Neuronal stem cell (in vitro differentiated cells): ENCODE results near the gene GJD2. TPM values are rescaled to one million over a fixed set of nuclear protein-coding genes. Genes with fewer than 3 reads are reported as not detected.

Experiments
- DNase-seq: peaks from one replicate; pipeline ENCODE4 v3.0.0-alpha.2; 2013; ENCODE audit warnings: low spot score
- H2AFZ ChIP-seq: one replicate; pipeline ENCODE4 v1.6.1; 2013; ENCODE audit warnings: mild to moderate bottlenecking, low read length, inconsistent platforms
- H2AK5ac ChIP-seq: 2 replicates; pipeline ENCODE4 v1.6.1; 2013; ENCODE audit warnings: low read depth, mild to moderate bottlenecking, inconsistent platforms, low read length, moderate library complexity, mixed read lengths
- H2BK120ac ChIP-seq: 2 replicates; pipeline ENCODE4 v1.6.1; 2013; ENCODE audit warnings: low read depth, mild to moderate bottlenecking, inconsistent platforms, low read length, moderate library complexity, mixed read lengths
- H2BK12ac ChIP-seq: one replicate; pipeline ENCODE4 v1.6.1; 2013; ENCODE audit warnings: low read length, inconsistent platforms
- H2BK15ac ChIP-seq: 2 replicates; pipeline ENCODE4 v1.6.1; 2013; ENCODE audit warnings: mild to moderate bottlenecking, low read length, inconsistent platforms, mixed read lengths
- H2BK5ac ChIP-seq: one replicate; pipeline ENCODE4 v1.6.1; 2013; ENCODE audit warnings: inconsistent platforms, mild to moderate bottlenecking, low read length, moderate library complexity
- H3K14ac ChIP-seq: one replicate; pipeline ENCODE4 v1.6.1; 2013; ENCODE audit warnings: low read length, inconsistent platforms
- H3K18ac ChIP-seq: 2 replicates; pipeline ENCODE4 v1.6.1; 2013; ENCODE audit warnings: low read length, inconsistent platforms
- H3K23ac ChIP-seq: 2 replicates; pipeline ENCODE4 v1.6.1; 2013; ENCODE audit warnings: low read depth, mild to moderate bottlenecking, mixed read lengths, low read length, inconsistent platforms; ENCODE audit not compliant: poor library complexity
- H3K27ac ChIP-seq: replicated peaks from 3 replicates; pipeline ENCODE4 v1.5.1; 2013; ENCODE audit warnings: low read length, inconsistent platforms
- H3K27me3 ChIP-seq, 3 experiments: 2 replicates each; pipeline ENCODE4 v1.6.1; 2013; ENCODE audit warnings: low read length in 3 of 3, mild to moderate bottlenecking in 2 of 3, inconsistent platforms in 1 of 3, low read depth in 1 of 3, mixed read lengths in 1 of 3, moderate library complexity in 1 of 3; ENCODE audit not compliant: control insufficient read depth in 3 of 3, insufficient read depth in 3 of 3
- H3K36me3 ChIP-seq, 2 donors: replicated peaks in 1 of 2; 2 replicates each; pipeline ENCODE4 v1.6.1; 2013; ENCODE audit warnings: low read length in 2 of 2; ENCODE audit not compliant: control insufficient read depth in 2 of 2, insufficient read depth in 2 of 2
- H3K4ac ChIP-seq: 2 replicates; pipeline ENCODE4 v1.6.1; 2013; ENCODE audit warnings: inconsistent platforms, mild to moderate bottlenecking, low read length, moderate library complexity
- H3K4me1 ChIP-seq, 2 donors: 1 replicate in 1 of 2; 2 replicates in 1 of 2; pipeline ENCODE4 v1.6.1; 2013; ENCODE audit warnings: low read length in 2 of 2, low read depth in 1 of 2; ENCODE audit not compliant: control insufficient read depth in 2 of 2, insufficient read depth in 1 of 2
- H3K4me2 ChIP-seq: one replicate; pipeline ENCODE4 v1.6.1; 2013; ENCODE audit warnings: mild to moderate bottlenecking, low read length, inconsistent platforms; ENCODE audit not compliant: insufficient read depth, poor library complexity, severe bottlenecking
- H3K4me3 ChIP-seq, 2 donors: 2 replicates each; pipeline ENCODE4 v1.5.1; 2013; ENCODE audit warnings: low read length in 2 of 2, mild to moderate bottlenecking in 2 of 2, inconsistent platforms in 1 of 2, moderate library complexity in 1 of 2
- H3K79me1 ChIP-seq: one replicate; pipeline ENCODE4 v1.6.1; 2013; ENCODE audit warnings: low read depth, mild to moderate bottlenecking, inconsistent platforms, low read length, moderate library complexity
- H3K9ac ChIP-seq: one replicate; pipeline ENCODE4 v1.6.1; 2013; ENCODE audit warnings: mild to moderate bottlenecking, low read depth, low read length, inconsistent platforms; ENCODE audit not compliant: poor library complexity
- H3K9me3 ChIP-seq, 2 donors: replicated peaks in 1 of 2; 2 replicates each; pipeline versions ENCODE3 to v1.6.1; 2013; ENCODE audit warnings: low read length in 2 of 2, mild to moderate bottlenecking in 2 of 2, inconsistent platforms in 1 of 2, low read depth in 1 of 2, mixed read lengths in 1 of 2, moderate library complexity in 1 of 2; ENCODE audit not compliant: control insufficient read depth in 2 of 2, insufficient read depth in 1 of 2
- H4K8ac ChIP-seq: one replicate; pipeline ENCODE4 v1.6.1; 2013; ENCODE audit warnings: low read depth, mild to moderate bottlenecking, inconsistent platforms, low read length, moderate library complexity
- H4K91ac ChIP-seq: one replicate; pipeline ENCODE4 v1.6.1; 2013; ENCODE audit warnings: low read length, low read depth, mild to moderate bottlenecking, inconsistent platforms; ENCODE audit not compliant: poor library complexity
- WGBS, 2 donors: extraction: QIAGEN DNeasy Blood & Tissue Kit; methylation state at CpG; one replicate each; pipeline ENCODE4 v1.1.7; 2013; ENCODE audit warnings: missing lambda C conversion rate in 2 of 2, mixed read lengths in 1 of 2; ENCODE audit not compliant: insufficient read length in 2 of 2, insufficient replicate concordance in 1 of 2; ENCODE audit errors: extremely low coverage in 2 of 2; 5-methylcytosine and 5-hydroxymethylcytosine counted together
- polyA plus RNA-seq, 2 experiments: library from polyadenylated mRNA; stranded (reverse); fragments of 200-250 nt; gene quantifications; one replicate each; pipeline ENCODE4 v1.2.3, GENCODE V29; 2013

The GJD2 gene
- polyA plus RNA-seq (2013, experiment 1 of 2), result 0.01 TPM
- not detected for polyA plus RNA-seq (2013, experiment 2 of 2)

DNA sequence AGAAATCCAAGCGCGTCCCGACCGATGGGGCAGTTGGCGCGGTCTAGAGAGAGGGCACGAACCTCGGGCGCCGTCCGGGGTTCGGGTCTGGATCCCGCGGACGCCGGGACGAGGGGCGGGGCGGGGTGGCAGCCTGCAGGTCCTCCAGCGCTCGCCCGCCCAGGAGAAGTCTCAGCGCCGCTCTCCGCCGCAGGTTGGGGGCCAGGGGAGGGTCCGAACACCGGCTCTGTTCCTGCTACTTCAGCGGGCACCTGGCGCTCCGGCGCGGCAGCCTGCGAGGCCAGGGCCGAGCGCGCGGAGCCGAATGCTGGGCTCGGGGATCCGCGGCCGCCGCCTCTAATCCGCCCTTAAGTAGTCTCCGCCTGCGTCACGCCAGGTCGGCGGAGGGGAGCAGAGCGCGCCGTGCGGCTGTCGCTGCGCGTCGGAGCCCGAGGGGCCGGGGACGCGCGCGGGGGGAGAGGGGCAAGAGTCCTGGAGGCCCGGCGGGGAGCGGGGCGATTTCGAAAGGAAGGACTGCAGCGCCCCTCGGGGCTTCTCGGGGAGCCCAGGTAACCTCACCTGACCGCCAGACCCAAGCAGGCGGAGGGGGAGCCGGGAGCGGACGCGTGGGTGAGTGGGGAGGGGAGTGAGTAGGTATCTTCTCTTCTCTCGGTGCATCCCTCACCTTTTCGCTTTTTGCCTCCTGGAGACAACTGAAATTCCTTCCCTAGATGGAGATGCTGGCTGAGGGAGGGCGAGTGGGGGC is at the start of gene GJD2:
Gene GJD2 (minus strand): TSS at position 325 of the 745 bp plus-strand sequence. CDS start 510 bp downstream, outside the sequence.
- H2AFZ ChIP-seq, result peak within 1 kb of the TSS; percentile 77
- H3K23ac ChIP-seq, result peak within 1 kb of the TSS; percentile 44
- no peaks in the 10 kb centered on the region for H3K79me1 ChIP-seq
- DNase-seq, result peak; percentile 51
- H2BK120ac ChIP-seq, result no peak within 1 kb of the TSS
- peak within 1 kb of the TSS; percentile 77 for H3K4me2 ChIP-seq
- no peak within 1 kb of the TSS for H3K14ac ChIP-seq
- peak within 1 kb of the TSS in 1 of 2 donors; percentile 68 for H3K4me3 ChIP-seq
- peak within 1 kb of the TSS; percentile 46 for H3K18ac ChIP-seq
- H2BK15ac ChIP-seq, result no peak within 1 kb of the TSS
- no peak within 1 kb of the TSS for H2BK12ac ChIP-seq
- no peak within 1 kb of the TSS for H3K27ac ChIP-seq
- no peak within 1 kb of the TSS for H2AK5ac ChIP-seq
- no peaks in the 10 kb centered on the region for H3K9me3 ChIP-seq
- no peak within 1 kb of the TSS for H4K8ac ChIP-seq
- WGBS, 2 donors, result no CpG with 5 or more reads among the region's 81 CpGs
- no peak within 1 kb of the TSS for H3K4ac ChIP-seq
- no peak within 1 kb of the TSS for H4K91ac ChIP-seq
- peaks cover 18 to 70% (median 39%) of the 10 kb centered on the region in 3 experiments for H3K27me3 ChIP-seq
- no peak within 1 kb of the TSS for H3K9ac ChIP-seq
- H3K36me3 ChIP-seq, result no peaks in the 10 kb centered on the region
- peaks cover 3 to 7% of the 10 kb centered on the region in 2 donors for H3K4me1 ChIP-seq
- H2BK5ac ChIP-seq, result no peak within 1 kb of the TSS

DNA sequence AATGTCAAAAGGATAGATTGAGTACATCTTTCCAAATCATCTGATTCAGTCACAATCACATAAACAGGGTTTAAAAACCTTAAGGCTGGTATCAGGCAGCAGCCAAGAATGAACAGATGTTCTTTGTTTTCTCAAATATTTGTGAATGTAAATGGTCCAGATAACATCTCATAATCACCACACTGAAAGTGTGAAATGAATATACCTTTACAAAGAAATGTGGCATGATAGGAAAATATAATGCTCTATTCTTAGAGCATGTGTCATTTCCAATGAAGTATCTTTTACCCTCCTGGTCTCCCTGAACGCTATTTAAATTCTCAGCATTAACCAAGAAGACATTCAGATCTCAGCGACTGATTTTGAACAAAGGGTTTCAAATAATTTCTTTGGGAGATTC is 49.3 kb upstream of the GJD2 start:
- no CpG with 5 or more reads among the region's 2 CpGs for WGBS, 2 donors
- DNase-seq, result no peak

DNA sequence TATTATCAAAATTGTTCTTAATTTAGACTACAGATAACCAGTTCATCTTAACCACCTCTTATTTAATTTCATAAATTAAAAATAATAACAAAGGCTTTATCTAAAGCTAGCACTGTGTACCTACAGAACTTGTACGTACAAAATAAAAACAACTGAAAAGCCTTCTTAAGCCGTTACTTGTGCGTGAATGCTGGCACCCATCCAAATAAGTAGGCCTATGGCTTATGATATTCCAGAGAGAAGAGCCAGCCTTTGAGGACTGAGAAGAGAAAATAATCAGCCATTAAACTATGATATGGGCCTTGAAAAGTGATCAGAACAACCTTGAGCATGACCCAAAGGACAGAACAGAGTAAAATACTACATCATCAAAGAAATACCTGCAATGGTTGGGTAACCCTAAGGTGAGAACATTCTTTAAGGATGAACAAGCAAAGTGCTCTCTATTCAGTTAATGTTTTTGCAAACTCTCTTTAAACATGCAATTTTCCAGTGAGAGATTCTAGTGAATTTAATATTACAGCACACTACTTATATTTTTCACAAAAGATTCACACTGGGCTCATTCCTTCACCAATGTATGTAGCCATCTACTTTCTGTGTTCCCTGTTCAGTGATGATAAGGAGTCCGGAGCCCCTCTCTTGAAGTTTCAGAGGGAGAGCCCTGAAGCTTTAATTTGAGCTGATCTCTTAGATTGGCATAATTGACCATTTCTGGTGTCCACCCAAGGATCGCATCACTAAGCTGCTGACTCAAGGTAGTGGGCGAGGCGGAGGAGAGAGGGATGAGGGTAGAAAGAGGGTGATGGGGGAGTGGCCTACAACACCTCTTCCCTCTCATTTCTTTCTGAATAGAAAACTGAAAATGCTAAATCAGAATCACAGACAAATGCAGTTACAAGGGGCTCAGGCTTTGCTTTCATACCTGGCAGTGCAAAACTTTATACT is 48.3 kb upstream of the GJD2 start:
- H3K79me1 ChIP-seq, result no peaks in the 10 kb centered on the region
- H3K36me3 ChIP-seq, result no peaks in the 10 kb centered on the region
- H2BK5ac ChIP-seq, result no peak overlapping the region
- no CpG with 5 or more reads among the region's 7 CpGs for WGBS, 2 donors
- H3K4me3 ChIP-seq, result no peak overlapping the region
- no peak overlapping the region for H2BK12ac ChIP-seq
- peaks cover 0 to 10% of the 10 kb centered on the region in 2 donors for H3K4me1 ChIP-seq
- H4K91ac ChIP-seq, result no peak overlapping the region
- no peak overlapping the region for H2BK15ac ChIP-seq
- no peak overlapping the region for H3K14ac ChIP-seq
- H3K4ac ChIP-seq, result no peak overlapping the region
- H4K8ac ChIP-seq, result no peak overlapping the region
- H2AFZ ChIP-seq, result no peak overlapping the region
- peaks cover 0 to 2% of the 10 kb centered on the region in 2 donors for H3K9me3 ChIP-seq
- H3K9ac ChIP-seq, result no peak overlapping the region
- no peak for DNase-seq
- H2BK120ac ChIP-seq, result no peak overlapping the region
- no peak overlapping the region for H3K18ac ChIP-seq
- H3K23ac ChIP-seq, result no peak overlapping the region
- peaks cover 0 to 17% (median 0%) of the 10 kb centered on the region in 3 experiments for H3K27me3 ChIP-seq
- no peak overlapping the region for H3K27ac ChIP-seq
- H3K4me2 ChIP-seq, result no peak overlapping the region
- H2AK5ac ChIP-seq, result no peak overlapping the region

More for the DNA sequence above, 49.3 kb upstream of the GJD2 start:
- Histone ChIP-seq H3K4me2 (no peak overlapping the region), H3K4me3 (no peak overlapping the region), H3K4me1 (peaks cover 0 to 9% of the 10 kb centered on the region in 2 donors), H2AFZ (no peak overlapping the region), H3K27me3 (peaks cover 0 to 15% (median 0%) of the 10 kb centered on the region in 3 experiments), H4K8ac (no peak overlapping the region), H3K9ac (no peak overlapping the region), H3K79me1 (no peaks in the 10 kb centered on the region), H2BK15ac (no peak overlapping the region), H3K23ac (no peak overlapping the region), H4K91ac (no peak overlapping the region), H2BK5ac (no peak overlapping the region), H2BK120ac (no peak overlapping the region), H3K4ac (no peak overlapping the region), H3K36me3 (no peaks in the 10 kb centered on the region), H2AK5ac (no peak overlapping the region), H2BK12ac (no peak overlapping the region), H3K27ac (no peak overlapping the region), H3K9me3 (peaks cover 0 to 2% of the 10 kb centered on the region in 2 donors), H3K18ac (no peak overlapping the region), H3K14ac (no peak overlapping the region)
